WTC11 (cell line): ENCODE results near the gene PPIB.

ENCODE experiments used
- CTCF ChIP-seq: fragments of 200-600 bp; IDR thresholded peaks from 2 replicates; pipeline ENCODE4 v1.8.0; 2022; ENCODE audit warnings: antibody characterized with exemption
- IRF2 ChIP-seq: sonication (generic); formaldehyde crosslinking; IDR thresholded peaks from 2 replicates; pipeline ENCODE4 v1.8.0; 2022; ENCODE audit warnings: low read depth, missing genetic modification reagents, borderline replicate concordance
- NR3C1 ChIP-seq: sonication (generic); formaldehyde crosslinking; conservative IDR thresholded peaks from 2 replicates; pipeline ENCODE4 v1.8.1; 2023; ENCODE audit warnings: low read depth, mild to moderate bottlenecking, missing genetic modification reagents
- SMAD3 ChIP-seq: sonication (generic); formaldehyde crosslinking; IDR thresholded peaks from 2 replicates; pipeline ENCODE4 v1.8.0; 2022; ENCODE audit warnings: missing genetic modification reagents, mild to moderate bottlenecking, borderline replicate concordance
- SP1 ChIP-seq: sonication (generic); formaldehyde crosslinking; conservative IDR thresholded peaks from 2 replicates; pipeline ENCODE4 v1.8.1; 2022; ENCODE audit warnings: missing genetic modification reagents

DNA sequence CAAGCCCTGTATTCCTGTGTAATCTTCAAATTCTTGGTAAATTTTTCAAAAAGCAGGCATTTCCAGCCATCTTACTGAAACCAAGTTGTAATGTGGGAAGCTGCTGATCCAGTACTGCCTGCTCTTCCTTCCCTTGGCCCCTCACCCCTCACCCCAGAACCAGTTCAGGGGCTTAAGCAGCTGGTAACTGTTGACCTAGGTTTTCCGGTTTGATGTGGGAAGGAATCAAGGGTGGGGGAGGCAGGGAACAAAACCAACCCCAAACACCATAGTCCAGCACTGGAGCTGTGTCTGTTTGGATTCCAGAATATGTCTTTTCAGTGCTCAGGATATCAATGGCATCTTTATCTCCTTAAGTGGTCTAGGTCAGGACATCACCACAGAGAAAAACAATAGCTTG, 40.4 kb downstream of the PPIB start:
- TF ChIP-seq CTCF (no peak), SMAD3 (no peak), SP1 (no peak), NR3C1 (CRISPR knock-in tag) (no peak), IRF2 (CRISPR knock-in tag) (no peak)
